WTC11 (cell line): ENCODE data around the gene GPR26.

Experiments used
- ATF1 ChIP-seq: sonication (generic); formaldehyde crosslinking; IDR thresholded peaks from 2 replicates; pipeline ENCODE4 v1.8.1; 2023; ENCODE audit warnings: mild to moderate bottlenecking, moderate library complexity, missing genetic modification reagents
- ATF2 ChIP-seq: sonication (generic); formaldehyde crosslinking; IDR thresholded peaks from 2 replicates; pipeline ENCODE4 v1.8.1; 2022; ENCODE audit warnings: low read depth, missing genetic modification reagents, borderline replicate concordance
- ATF6 ChIP-seq: sonication (generic); formaldehyde crosslinking; IDR thresholded peaks from 2 replicates; pipeline ENCODE4 v1.8.1; 2023; ENCODE audit warnings: mild to moderate bottlenecking, missing genetic modification reagents
- CREB1 ChIP-seq: sonication (generic); formaldehyde crosslinking; IDR thresholded peaks from 2 replicates; pipeline ENCODE4 v1.8.0; 2023; ENCODE audit warnings: mild to moderate bottlenecking, missing genetic modification reagents
- CTCF ChIP-seq: fragments of 200-600 bp; IDR thresholded peaks from 2 replicates; pipeline ENCODE4 v1.8.0; 2022; ENCODE audit warnings: antibody characterized with exemption
- FOXP1 ChIP-seq: sonication (generic); formaldehyde crosslinking; IDR thresholded peaks from 2 replicates; pipeline ENCODE4 v1.8.0; 2022; ENCODE audit warnings: missing genetic modification reagents, mild to moderate bottlenecking, moderate library complexity, borderline replicate concordance
- MLX ChIP-seq: sonication (generic); formaldehyde crosslinking; IDR thresholded peaks from 2 replicates; pipeline ENCODE4 v1.8.1; 2023; ENCODE audit warnings: mild to moderate bottlenecking, missing genetic modification reagents, moderate library complexity
- NFYB ChIP-seq: sonication (generic); formaldehyde crosslinking; conservative IDR thresholded peaks from 2 replicates; pipeline ENCODE4 v1.8.0; 2022; ENCODE audit warnings: low read depth, missing genetic modification reagents
- NR3C1 ChIP-seq: sonication (generic); formaldehyde crosslinking; conservative IDR thresholded peaks from 2 replicates; pipeline ENCODE4 v1.8.1; 2023; ENCODE audit warnings: low read depth, mild to moderate bottlenecking, missing genetic modification reagents
- PRDM15 ChIP-seq: sonication (generic); formaldehyde crosslinking; IDR thresholded peaks from 2 replicates; pipeline ENCODE4 v1.8.0; 2022; ENCODE audit warnings: missing genetic modification reagents
- ZNF138 ChIP-seq: sonication (generic); formaldehyde crosslinking; conservative IDR thresholded peaks from 2 replicates; pipeline ENCODE4 v1.8.1; 2022; ENCODE audit warnings: mild to moderate bottlenecking, moderate library complexity, missing genetic modification reagents
- ZNF232 ChIP-seq: sonication (generic); formaldehyde crosslinking; IDR thresholded peaks from 2 replicates; pipeline ENCODE4 v1.8.0; 2022; ENCODE audit warnings: mild to moderate bottlenecking, missing genetic modification reagents

- TF ChIP-seq CTCF, result no peak
- no peak for TF ChIP-seq ZNF138 (CRISPR knock-in tag)
- TF ChIP-seq ATF1 (CRISPR knock-in tag), result no peak
- no peak for TF ChIP-seq MLX
- TF ChIP-seq PRDM15 (CRISPR knock-in tag), result no peak
- TF ChIP-seq FOXP1, result no peak
- no peak for TF ChIP-seq CREB1 (CRISPR knock-in tag)
- no peak for TF ChIP-seq ZNF232
- no peak for TF ChIP-seq ATF6 (CRISPR knock-in tag)
- no peak for TF ChIP-seq NR3C1
- no peak for TF ChIP-seq NFYB (CRISPR knock-in tag)
- TF ChIP-seq ATF2 (CRISPR knock-in tag), result no peak
These were observed 14.6 kb upstream of the GPR26 start for GRCh38 chr10:123651421-123652047.
